ENCODE results near the gene ADAMTS12.
"Not testable (repeated sequence)": the region's sequence is repeated elsewhere in the genome, so short reads cannot be mapped to it uniquely, and the experiment has no call there.

Gene ADAMTS12

DNA sequence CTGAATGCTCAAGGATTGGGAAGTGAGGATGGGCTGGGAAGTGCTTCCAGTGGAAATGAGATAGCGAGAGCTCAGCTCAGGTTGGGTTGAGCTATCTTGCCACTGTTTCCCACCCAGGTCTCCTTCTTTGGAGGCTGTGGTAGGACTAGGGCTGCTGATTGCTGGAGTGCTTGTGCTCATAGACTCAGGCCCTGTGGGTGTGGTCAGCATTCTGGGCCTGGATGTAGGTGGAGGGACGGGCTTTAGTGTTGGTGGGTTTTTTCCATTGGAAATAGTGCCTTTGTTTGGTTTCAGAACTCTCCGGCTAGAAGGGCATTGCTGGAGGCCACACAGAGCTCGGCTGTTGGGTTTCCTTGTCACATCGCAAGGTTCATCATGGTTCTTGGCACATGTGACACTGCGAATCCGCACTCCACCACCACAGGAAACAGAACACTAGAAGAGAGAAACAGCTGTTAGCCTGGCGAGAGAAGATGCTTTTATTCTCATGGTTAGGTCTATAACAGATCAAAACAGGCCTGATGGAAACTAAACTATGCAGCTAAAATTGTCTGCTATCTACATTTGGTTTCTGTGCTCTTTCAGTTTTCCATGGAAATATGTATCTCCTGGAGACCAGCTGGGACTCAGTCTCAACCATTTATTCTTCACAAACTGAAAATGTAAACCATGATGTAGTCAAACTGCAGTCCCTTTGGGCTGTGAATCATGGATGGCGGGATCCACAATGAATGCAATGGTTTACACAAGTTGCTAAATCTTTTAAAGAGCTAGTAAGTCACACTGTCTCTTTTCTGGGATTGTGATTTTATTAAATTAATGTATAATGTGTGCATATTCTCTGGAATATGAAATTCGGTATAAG is 314.8 kb downstream of the ADAMTS12 start:
- DNase-seq, result no peak

DNA sequence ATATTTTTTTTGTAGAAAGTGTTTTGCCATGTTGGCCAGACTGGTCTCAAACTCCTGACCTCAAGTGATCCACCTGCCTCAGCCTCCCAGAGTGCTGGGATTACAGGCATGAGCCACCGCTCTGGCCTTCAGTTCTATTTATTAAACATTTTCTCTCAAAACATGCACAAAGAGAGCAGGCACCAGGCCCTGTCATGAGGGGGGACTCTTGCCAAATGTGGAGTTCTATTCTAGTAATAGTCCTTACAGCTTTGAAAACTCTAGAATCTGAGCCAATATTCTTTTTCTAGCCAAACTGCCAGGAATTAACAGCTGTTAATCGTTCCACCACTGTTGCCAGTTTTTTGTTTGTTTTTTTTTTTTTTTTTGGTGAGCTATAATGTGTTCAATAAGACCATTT is 326.5 kb downstream of the ADAMTS12 start:
- no peak for DNase-seq

DNA sequence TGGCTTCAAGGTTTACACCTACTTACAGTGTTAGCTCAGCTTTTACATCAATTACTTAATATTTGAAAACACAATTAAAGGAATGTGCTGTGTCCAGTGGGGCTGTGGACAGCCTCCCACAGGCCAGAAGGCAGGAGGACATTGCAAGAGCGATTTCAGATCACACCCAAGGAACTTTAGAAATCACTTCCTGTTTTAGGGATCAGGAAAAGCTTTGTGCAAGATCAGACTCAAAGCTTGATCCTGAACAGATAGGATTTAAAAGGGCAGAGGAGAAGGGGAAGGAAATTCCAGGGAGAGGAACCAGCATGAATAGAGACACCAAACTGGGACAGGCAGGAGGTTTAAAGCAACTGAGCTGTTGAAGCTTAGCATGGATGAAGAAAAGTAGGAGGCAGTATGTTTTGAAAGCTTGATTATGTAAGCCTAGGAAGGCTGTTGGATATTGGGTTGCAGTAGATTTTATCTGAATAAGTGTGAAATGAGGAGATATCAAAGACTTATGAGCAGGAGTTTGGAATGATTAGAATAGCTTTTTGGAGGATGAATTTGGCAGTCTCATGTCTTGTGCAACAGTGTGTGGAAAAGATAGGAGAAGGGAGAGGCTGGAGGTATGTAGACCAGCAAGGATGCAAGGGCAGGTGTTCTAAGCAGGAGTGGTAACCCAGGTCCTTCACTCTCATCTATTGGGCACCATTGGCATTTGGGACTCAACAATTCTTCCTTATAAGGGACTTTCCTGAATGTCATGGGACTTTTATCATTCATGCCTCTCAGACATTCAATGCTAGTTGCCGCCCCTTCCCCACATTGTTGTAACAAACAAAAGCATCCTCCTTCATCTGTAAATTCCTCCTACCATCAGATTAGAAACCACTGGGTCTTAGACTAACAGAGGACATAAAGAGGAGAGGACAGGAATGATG is 327.5 kb downstream of the ADAMTS12 start:
- DNase-seq, result no peak

DNA sequence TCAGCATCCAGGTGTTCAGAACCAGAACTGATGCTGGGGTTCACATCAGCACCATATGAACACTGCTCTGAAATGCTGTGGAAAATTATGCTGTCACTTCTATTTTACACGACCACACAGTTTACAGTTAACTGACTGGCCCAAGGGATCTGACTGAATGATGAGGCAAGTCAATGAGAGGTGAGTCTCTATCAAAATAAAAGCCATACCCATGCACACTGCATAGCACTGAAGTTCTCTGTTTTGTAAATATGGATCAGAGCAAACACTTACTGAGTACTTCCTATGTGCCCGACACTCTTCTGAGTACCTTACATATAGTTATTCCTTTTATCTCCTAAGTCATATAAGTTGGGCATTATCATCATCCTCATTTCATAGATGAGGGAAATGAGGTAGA is 328.3 kb downstream of the ADAMTS12 start:
- DNase-seq, result no peak

DNA sequence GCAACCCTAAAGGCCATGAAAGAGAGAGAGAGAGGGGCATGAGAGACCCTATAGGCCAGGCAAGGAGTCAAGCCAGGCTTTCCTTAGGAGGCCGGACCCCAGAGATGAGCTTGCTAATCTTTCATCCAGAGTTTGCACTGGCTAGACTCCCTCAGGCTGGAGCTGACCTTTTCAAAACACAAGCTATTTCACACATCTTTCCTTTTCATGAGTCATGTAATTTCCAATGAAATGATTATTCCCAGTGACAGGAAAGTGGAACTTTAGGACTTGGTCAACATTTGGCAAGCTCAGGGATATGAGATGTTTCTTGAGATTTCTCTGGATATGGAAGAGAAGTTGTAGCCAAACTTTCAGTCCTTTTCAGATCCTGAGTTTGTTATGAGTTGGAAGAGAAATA is 333.3 kb downstream of the ADAMTS12 start:
- DNase-seq, result no peak

DNA sequence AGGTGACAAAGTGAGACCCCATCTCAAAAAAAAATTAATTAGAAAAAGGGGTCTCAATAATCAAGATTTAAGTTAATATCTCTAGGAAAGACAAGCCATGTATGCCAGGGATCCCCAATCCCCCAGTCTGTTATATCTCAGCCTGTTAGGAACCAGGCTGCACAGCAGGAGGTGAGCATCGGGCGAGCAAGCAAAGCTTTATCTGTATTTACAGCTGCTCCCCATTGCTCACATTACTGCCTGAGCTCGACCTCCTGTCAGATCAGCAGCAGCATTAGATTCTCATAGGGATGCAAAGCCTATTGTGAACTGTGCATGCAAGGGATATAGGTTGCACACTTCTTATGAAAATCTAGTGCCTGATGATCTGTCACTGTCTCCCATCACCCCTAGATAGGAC is 334.2 kb downstream of the ADAMTS12 start:
- DNase-seq, result no peak

DNA sequence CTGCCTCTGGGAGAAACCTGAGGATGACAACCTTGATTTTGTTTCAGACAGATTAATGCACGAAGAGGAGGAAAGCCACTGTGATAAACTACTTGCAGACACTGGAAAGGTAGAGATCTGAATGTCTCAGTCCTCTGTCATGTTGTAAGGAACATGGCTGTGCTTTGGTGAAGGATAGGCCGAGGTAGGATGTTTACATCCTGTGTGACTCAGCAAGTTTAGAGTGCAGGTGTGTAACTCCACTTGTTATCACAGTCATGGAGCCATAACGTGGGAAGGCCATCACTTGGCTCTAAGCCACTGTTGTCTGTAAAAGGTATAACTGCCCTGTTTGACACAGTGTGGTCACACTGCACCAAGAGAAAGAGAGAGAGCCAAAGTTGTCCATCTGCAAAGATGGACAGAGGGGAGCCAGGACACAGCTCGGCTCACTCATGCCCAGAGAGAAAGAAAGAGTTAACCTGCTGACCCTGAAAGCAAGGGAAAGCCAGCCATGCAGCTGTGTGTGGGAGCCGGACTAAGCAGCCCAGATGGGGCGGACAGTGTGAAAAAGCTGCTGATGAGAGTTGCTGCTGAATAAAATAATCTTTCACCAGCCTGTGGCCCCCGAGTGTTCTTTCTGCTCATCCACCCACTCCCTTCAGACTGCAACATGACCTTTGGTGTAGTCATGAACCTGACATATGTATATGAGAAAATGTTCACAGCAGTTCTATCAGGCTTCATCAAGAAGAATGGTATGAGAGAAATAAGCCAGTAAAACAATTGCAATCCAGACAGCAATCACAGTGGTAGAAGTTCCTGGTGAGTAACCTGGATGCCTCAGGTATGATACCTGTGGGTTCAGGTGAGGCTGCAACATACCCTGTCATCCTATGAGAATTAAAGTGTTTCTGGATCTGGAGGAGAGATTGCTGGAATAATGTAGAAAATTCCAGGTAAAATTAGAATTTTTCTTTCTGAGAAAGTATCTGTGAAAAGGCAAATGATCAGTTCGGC is 335.2 kb downstream of the ADAMTS12 start:
- DNase-seq, result no peak

DNA sequence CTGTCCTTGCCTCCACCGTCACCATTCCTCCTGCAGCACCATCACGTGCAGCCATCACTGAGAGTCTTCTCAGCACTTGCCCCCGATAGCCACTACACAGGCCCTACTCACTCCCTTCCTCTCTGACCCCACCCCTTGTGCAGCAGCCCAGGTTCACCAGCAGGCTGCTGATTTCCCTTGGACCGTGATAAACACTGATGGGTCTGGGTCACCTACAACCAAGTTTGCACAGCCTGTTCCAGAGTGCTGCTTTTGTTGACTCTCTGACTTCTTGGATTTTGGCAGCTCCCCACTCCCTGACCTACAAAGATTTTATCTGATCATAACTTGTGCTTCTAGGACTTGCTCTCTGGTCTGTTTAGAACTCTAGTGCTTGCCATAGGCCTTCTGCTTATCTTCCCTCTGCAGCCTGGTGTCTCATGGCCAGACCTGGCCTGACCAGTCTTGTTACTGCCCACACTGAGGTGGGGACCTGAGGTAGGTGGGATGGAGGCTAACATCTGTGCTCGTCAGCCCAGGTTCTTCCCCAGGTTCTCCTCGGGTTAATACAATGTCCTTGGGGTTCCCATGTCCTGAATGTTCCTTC is 341.7 kb downstream of the ADAMTS12 start:
- DNase-seq, result no peak

DNA sequence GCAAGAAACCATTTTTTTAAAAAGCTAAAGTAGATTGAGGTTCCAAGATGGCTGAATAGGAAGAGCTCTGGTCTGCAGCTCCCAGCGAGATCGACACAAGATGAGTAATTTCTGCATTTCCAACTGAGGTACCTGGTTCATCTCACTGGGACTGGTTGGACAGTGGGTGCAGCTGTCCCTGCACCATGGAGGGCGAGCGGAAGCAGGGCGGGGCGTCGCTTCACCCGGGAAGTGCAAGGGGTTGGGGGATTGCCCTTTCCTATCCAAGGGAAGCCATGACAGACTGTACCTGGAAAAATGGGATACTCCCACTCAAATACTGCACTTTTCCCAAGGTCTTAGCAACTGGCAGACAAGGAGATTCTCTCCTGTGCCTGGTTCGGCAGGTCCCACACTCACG is 352.0 kb downstream of the ADAMTS12 start:
- DNase-seq, result not testable (repeated sequence)

DNA sequence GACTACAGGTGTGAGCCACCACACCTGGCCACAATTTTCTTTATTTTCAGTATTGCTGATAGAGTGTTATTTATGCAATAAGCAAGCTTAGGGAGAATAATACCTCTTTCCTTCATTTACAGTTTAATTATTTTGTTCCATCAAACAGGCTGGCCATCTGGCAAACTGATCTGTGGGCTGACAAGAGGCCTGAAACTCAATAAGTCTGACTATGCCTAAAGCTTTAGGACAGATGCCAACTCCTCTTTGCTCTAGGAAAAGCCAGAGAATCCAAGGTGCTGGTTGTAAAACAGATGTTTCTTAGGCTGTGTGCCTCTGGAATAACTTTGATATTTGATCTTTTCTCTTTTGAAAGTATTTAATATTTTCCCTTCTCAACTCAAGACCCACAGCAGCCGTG is 352.6 kb downstream of the ADAMTS12 start:
- no peak for DNase-seq

DNA sequence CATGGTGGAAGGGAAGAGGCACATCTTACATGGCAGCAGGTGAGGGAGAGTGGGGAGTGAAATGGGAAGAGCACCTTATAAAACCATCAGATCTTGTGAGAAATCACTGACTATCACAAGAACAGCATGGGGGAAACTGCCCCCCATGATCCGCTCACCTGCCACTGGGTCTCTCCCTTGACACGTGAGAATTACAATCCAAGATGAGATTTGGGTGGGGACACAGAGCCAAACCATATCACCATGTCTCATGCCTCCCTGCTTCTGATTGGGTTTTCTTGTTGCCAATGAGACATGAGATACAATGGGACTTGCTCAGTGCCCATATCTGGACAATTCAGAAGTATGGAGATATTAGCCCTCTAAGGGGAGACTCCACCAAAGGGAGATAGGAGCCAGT is 353.6 kb downstream of the ADAMTS12 start:
- no peak for DNase-seq

DNA sequence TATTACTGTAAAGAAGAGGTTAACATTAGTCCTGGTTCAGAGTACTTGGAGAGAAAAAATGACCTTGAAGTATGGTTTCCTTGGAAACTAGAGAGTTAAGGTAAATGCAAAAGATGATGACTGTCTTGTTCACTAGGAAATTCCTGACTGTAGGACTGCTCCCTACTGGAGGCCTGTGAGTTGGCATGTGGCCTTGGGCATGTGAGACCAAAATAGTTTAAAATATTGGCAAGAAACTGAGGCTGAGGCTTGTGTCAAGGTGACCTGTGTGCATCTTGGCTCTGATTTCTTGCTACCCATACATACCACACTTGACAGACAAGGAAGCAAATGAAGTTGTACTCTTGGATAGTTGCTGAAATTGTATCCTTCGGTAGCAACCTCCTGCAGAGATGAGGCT is 354.6 kb downstream of the ADAMTS12 start:
- no peak for DNase-seq

DNA sequence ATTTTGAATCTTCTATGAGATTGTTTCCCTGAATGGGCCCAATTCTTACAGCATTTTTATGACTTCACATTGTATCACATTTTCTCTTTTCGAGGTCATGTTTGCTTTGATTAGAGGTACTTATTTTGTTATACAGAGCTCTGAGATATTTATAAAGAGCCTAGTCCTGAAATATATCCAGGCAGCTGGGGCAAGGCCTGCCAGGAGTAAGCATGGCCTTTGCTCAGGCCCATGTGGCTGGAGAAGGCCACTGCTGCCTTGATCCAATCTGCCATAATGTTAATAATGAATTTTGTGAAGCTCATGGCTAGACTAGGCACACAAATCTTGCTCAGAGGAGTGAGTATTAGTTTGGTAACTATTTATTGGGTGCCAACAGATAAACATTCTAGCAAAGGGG is 355.0 kb downstream of the ADAMTS12 start:
- DNase-seq, result no peak

DNA sequence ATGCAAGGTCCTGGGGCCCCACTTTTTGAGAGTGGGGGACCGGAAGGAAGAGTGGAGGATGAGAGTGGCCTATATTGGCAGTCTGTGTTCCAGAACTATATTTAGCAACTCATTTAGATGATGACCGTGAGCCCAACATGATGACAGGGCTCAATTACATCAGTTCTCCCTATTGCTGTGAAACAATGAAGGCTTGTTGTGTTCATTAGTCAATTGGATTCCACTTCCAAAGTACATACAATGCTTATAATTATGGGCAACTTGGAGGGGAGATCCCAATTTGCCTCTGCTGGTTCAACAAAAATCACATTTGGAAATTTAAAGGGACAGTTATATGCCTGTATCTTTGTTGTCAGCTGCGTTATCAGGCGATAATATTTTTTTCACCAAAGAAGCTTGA is 360.0 kb downstream of the ADAMTS12 start:
- DNase-seq, result no peak

DNA sequence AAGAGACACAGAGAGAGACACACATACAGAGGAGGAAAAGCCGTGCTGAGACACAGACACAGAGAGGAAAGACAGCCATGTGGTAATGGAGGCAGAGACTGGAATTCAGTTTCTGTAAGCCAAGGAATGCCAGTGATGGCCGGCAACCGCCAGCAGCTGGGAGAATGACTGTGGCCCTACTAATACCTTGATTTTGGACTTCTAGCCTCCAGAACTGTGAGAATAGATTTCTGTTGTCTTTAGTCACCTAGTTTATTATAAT is 360.8 kb downstream of the ADAMTS12 start:
- DNase-seq, result no peak

DNA sequence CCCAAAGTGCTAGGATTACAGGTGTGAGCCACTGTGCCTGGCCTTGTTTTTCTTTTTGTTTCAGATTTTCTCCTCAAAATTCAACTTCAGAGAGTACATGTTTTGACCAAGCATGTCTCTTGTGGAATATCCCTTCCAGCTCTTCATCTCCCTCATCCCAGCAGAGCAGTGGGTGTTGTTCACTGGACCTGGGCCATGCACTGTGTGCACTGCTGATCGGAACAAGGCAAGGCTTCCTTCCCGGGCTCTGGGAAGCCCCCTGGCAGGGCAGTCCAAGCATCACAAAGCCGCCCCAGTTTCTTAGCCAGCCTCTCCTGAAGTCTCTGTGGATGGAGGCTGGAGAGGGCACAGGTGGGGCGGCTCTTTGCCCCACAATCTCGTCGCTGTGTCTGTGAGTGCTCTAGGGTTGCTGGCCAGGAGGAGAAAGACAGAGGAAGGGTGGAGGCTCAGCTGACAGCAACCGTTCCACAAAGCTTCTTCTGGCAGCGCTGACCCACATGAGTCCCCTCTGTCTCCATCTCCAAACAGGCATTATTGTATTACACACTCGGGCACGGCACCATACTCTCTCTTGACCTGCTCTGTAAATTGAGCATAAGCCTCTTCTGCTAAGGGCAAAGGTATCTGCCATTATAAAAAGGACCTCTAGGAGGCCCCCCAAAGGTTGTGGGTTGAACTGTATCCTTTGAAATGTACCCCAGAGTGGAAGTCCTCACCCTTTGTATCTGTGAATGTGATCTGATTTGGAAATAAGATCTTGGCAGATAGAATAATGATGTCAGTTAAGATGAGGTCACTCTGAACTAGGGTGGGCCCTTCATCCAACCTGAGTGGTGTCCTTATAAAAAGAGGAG is 361.4 kb downstream of the ADAMTS12 start:
- no peak for DNase-seq

DNA sequence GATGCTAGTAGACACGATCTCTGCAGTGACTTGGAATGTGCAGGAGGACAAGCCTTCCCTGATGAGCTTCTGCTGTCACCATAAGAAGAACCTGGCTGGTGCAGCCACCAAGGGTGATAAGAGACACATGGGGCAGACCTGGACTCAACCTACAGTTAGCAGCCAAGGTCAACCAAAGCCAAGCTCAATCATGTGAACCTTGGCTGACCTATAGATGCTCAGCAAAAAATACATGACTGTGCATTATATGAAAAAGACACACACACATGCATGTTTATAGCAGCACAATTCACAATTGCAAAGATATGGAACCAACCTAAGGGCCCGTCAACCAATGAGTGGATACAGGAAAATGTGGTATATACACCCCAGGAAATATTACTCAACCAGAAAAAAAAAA is 364.1 kb downstream of the ADAMTS12 start:
- DNase-seq, result no peak

DNA sequence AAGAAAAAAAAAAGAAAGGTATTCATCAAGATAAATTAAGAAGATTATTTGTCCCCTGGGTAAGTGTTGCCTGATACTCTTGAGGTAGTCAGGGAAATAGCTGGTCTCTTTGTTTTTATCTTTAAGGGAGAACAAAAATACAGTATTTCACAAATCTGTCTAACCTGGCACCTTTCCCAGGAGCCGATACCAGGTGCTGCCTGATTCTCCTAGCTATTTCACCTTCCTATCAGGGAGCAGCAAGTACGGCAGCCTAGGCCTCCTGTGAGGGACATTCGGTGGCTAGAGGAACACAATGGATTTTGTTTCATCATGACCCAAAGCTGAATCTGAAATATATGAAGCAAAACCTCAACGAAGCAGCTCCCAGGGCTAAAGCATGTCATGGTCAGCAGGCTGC is 365.0 kb downstream of the ADAMTS12 start:
- DNase-seq, result no peak

DNA sequence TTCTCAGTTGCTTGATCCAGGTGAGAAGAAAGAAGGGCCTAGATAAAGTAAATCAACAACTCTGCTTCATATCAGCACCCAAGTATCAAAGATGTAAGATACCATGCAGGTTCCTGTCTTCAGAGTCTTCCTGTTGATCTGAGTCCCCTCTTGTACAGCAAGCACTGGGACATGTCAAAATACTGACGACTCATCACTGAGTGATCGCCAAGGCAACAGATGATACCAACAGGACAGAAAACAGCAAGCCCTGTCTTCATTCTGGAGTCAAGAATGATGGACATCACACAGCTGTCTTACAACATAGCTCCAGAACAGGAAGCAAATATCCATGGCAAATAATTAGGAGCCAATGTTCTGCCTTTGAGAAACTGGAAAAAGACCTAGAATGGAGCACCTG is 367.3 kb downstream of the ADAMTS12 start:
- no peak for DNase-seq

DNA sequence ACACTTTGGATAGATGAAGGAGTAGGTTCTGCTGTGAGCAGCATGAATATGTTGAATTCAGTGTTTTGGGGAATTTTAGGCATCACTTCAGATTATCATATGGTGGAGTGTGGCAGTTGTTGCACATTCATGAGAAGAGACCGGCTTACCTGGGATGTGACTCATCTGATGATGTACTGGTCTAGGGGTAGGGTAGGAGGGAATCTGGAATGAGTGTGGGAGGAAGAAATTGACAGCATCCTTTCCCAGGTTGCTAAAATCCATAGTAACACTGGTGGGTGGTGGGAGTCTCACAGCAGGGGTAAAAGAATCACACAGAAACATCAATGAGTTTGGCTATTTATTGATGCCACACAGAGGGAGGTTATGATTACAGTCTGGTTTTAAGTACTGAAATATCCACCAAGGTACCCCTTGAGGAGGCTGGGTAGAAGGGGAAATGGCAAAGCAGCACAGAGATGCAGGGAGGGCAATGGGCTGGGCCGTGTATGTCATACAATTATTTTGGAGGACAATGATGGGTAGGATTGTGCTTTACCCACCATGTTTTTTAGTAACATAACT is 368.5 kb downstream of the ADAMTS12 start:
- DNase-seq, result no peak

DNA sequence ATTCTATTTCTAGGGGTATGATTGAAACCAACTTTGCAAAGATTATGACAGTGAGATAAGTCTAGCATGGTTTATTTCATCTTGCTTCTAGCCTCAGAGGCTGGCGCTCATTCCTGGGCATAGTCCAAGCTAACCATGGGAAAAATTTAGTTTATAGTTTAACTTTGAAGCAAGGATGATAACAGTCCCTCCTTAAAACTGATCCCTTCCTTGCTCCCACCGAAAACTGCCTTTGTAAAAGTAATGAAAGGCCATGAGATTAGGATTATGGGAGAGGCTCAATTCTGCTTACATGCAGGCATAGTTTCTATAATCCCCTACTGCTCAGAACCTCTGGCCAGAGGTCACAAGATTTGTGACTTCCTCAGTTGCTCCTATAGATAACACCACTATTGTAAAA is 375.4 kb downstream of the ADAMTS12 start:
- DNase-seq, result no peak

All from activated naive CD4-positive, alpha-beta T cell treated with Interleukin-2 at 50 U/mL for 16 hours (primary cell).